ENCODE results near the gene ARFRP1.

ARFRP1 gene

DNA sequence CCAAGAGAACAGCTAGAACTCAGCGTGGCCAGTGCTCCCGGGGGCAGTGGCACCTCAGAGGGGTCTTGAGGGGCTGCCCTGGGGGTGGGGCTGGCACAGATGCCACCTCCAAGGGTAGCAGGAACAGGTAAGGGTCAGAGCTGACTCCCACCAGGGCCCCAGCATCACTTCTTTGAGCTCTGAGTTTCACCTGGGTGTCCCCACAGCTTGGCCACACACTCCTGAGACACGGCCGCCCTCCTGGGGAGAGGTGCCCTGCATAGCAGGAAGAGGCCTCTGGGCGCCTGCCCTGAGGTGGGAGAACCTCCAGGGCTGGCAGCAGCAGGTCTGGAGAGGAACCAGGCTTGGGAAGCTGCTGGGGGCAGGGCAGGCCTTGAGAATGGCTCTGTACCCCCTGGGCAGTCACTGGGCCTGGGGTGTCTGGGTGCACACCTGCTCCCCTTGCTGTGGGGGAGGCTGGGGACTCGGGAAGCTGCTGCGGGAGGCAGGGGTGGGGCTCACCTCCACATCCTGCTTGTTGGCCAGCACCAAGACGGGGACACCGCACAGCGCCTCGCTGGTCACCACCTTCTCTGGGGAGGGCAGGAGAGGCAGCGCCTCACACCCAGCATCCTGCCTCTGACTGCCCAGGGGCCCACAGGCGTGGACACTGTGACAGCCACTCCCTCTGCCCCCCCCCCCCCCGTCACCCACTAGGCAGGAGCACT is 6.3 kb downstream of the ARFRP1 start:
- DNase-seq, result no peak

- DNase-seq, result no peak
Measured at GRCh38 chr20:63701051-63701328, 6.8 kb downstream of the ARFRP1 start.

DNA sequence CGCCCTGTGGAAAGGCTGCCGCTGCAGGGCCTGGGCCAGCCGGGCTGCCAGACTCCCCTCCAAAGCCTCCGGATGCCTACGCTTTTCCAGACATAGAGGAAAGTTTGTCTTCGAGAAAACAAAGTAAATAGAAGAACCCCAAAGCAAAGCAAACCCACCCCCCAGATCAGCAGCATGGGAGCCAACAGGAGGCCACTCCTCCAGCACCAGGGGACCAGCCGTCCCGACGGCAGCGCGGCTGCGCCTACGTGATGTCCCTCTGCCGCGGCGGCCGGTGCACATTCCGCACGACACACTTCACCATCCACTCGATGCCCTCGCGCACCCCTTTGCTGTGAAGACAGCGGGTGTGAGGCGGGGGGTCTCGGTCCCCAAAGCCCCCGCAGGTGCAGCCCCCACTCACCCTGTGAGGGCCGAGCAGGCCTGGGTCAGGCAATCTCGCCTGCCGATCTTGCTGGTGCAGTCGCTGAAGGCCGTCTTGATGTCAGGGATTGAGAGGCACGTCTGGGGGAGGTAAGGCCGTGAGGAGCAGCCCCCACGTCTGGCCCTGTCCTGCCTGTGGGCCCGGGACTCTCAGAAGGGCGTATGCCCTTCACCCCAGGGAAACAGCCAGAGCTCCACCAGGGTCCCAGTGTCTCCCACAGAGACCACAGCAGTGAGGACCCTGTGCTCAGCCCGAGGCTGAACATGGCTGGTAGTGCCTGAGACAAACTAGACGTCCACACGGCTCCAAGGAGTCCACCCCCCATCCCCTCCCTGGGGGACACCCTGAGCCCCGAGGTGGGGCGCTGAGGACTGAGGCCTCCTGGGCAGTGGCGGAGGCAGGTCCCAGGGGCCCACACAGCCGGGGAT is 7.4 kb downstream of the ARFRP1 start:
- no peak for DNase-seq

- no peak for DNase-seq
Measured at GRCh38 chr20:63699466-63700198, 8.1 kb downstream of the ARFRP1 start.

DNA sequence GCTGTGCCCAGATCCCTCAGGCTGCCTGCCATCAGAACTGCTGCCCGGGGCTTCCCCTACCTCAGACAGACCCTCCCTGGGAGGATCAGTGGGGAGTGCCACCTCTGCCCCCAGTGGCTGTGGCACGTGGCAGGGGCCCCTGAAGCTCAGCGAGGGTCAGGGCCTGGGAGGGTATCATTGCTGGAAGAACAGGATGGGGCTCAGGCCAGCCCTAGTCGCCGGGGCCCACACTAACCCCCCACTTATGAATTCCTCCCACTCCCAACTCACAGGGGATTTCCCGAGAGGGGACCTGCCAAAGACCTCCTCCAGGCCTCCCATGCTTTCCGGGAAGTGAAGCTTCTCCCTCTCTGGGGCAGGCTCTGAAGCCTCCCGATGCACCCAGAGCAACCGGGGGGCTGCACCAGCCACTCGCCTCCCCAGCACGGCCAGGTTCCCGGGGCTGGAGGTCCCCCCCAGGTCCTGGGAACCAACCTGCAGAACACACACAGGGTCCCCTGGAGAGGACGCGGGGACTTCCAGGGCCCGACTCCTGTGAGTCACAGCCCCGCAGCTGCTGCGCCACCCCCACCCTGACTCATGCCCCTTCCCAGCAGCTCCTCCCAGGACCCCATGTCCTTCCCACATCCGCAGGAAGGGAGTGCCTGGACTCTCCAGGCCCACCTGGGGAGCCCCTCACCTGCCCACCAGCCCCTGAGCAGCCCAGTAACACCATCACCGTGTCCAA is 8.9 kb downstream of the ARFRP1 start:
- DNase-seq, result peak; percentile 89

- peak; percentile 52 for DNase-seq
Measured at GRCh38 chr20:63697868-63698545, 9.8 kb downstream of the ARFRP1 start.

GRCh38 chr20:63697357-63697867 is 10.4 kb downstream of the ARFRP1 start:
- peak; percentile 54 for DNase-seq

DNA sequence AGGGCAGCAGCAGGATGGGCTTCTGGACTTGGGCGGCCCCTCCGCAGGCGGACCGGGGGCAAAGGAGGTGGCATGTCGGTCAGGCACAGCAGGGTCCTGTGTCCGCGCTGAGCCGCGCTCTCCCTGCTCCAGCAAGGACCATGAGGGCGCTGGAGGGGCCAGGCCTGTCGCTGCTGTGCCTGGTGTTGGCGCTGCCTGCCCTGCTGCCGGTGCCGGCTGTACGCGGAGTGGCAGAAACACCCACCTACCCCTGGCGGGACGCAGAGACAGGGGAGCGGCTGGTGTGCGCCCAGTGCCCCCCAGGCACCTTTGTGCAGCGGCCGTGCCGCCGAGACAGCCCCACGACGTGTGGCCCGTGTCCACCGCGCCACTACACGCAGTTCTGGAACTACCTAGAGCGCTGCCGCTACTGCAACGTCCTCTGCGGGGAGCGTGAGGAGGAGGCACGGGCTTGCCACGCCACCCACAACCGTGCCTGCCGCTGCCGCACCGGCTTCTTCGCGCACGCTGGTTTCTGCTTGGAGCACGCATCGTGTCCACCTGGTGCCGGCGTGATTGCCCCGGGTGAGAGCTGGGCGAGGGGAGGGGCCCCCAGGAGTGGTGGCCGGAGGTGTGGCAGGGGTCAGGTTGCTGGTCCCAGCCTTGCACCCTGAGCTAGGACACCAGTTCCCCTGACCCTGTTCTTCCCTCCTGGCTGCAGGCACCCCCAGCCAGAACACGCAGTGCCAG is 11.0 kb downstream of the ARFRP1 start, which contains the start of gene TNFRSF6B:
Gene TNFRSF6B (plus strand): TSS at position 25 of the 729 bp plus-strand sequence. CDS start 116 bp downstream, at position 141.
- peak; percentile 55 for DNase-seq

DNA sequence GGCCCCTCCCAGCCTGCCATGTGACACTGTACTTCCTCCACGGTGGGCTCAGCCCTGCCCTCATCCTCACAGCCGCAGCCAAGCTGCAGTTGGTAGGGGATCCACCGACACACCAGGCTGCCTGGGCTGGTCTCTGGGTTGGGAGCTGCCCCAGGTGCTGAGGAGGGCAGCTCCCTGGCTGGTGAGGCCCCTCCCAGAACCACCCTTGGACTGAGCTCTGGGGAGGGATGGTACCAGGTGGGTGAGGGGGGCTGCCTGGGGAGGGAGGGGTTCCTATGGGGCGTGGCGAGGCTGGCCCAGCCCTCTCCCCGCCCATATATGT is 11.5 kb downstream of the ARFRP1 start:
- no peak for DNase-seq

DNA sequence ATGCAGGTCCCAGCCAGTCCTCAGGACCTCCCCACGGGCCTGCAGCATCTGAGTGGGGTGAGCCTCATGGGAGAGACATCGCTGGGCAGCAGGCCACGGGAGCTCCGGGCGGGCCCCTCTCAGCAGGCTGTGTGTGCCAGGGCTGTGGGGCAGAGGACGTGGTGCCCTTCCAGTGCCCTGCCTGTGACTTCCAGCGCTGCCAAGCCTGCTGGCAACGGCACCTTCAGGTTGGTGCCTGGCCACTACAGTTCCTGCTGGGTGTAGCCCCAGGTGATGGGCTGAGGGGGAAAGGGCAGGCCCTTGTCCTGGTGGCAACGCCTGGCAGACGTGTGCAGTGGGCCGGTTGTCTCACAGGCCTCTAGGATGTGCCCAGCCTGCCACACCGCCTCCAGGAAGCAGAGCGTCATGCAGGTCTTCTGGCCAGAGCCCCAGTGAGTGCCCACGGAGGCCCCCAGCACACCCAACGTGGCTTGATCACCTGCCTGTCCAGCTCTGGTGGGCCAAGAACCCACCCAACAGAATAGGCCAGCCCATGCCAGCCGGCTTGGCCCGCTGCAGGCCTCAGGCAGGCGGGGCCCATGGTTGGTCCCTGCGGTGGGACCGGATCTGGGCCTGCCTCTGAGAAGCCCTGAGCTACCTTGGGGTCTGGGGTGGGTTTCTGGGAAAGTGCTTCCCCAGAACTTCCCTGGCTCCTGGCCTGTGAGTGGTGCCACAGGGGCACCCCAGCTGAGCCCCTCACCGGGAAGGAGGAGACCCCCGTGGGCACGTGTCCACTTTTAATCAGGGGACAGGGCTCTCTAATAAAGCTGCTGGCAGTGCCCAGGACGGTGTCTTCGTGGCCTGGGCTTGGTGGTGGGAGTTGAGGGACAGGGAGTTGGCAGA is 12.1 kb downstream of the ARFRP1 start:
- DNase-seq, result no peak

GRCh38 chr20:63694584-63695423 is 13.0 kb downstream of the ARFRP1 start:
- DNase-seq, result no peak

DNA sequence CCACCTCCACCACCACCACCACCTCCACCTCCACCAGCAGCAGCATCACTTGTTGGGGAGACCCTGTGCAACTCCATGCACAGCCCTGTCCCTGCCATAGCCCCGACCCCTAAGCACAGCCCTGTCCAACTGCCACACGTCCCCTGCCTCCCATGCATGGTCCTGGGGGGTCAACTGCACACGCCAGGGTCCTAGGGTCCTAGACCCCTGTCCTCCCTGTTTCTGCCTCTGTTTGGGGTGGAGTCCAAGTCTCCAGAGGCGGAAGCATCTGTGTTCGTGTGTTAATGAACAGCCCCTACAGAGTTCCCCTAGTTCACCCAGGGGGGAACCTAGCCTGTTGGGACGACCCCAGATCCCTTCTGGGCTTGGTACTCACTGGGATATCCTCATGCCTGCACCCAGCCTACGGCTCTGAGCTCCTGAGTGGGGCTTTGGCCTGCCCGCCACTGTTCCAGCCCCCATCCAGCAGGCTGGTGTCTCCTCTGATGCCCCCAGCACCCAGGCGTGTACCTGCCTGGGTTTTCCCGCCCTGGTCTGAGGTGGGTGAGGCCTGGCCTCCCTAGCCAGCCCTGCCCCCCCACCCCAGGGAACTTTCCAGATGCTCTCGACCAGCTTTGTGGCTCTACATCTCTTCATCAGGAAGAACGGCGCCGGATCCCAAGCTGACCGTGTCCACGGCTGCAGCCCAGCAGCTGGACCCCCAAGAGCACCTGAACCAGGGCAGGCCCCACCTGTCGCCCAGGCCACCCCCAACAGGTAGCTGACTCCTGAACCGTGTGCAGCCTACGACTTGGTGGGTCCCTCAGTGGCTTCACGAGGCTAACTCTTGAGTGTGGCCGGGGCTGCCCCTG is 13.8 kb downstream of the ARFRP1 start:
- DNase-seq, result no peak

DNA sequence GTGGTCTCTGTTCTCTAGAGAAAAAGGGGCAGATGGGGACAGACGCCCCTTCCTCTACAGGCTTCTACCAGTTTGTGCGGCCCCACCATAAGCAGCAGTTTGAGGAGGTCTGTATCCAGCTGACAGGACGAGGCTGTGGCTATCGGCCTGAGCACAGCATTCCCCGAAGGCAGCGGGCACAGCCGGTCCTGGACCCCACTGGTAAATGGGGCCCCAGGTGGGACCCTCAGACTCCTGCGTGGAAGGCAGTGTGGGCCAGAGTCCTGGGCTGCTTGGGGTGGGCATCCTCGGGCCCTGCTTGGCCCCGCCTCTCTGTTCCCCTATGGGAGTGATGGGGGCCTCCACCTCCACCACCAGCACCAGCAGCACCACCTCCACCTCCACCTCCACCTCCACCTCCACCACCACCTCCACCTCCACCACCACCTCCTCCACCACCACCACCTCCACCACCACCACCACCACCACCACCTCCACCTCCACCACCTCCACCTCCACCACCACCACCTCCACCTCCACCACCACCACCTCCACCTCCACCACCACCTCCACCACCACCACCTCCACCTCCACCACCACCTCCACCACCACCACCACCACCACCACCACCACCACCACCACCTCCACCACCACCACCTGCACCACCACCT is 14.6 kb downstream of the ARFRP1 start:
- no peak for DNase-seq

- peak; percentile 47 for DNase-seq
Measured at GRCh38 chr20:63692436-63693082, 15.2 kb downstream of the ARFRP1 start.

DNA sequence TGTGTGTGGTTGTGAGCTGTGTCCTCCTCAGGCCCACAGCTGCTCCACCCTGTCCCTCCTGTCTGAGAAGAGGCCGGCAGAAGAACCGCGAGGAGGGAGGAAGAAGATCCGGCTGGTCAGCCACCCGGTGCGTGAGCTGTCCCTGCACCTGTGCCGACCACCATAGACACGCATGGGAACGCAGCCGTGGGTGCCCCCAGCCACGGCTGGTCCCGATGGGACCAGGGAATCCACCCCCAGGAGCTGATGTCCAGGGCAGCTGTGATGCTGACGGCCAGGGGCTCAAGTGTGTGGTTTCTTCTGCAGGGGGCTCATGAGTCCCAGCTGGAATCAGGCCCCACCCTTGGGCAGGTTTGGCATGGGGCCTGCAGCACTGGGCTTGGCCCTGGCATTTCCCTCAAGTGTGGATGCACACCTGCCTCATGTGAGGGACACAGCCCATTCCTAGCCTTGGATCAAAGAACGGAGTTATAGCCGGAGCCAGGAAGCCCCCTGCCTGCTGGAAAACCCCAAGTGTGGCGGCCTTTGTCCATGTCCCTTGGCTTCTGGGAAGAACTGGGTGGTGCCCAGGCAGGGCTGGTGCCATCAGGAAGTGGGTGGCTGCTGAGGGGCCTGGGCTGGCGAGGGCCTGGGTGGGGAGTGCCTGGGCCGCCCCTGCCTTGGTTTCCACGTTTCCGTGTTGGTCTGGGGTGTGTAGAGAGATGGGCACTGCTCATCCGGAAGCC is 15.9 kb downstream of the ARFRP1 start:
- DNase-seq, result no peak

DNA sequence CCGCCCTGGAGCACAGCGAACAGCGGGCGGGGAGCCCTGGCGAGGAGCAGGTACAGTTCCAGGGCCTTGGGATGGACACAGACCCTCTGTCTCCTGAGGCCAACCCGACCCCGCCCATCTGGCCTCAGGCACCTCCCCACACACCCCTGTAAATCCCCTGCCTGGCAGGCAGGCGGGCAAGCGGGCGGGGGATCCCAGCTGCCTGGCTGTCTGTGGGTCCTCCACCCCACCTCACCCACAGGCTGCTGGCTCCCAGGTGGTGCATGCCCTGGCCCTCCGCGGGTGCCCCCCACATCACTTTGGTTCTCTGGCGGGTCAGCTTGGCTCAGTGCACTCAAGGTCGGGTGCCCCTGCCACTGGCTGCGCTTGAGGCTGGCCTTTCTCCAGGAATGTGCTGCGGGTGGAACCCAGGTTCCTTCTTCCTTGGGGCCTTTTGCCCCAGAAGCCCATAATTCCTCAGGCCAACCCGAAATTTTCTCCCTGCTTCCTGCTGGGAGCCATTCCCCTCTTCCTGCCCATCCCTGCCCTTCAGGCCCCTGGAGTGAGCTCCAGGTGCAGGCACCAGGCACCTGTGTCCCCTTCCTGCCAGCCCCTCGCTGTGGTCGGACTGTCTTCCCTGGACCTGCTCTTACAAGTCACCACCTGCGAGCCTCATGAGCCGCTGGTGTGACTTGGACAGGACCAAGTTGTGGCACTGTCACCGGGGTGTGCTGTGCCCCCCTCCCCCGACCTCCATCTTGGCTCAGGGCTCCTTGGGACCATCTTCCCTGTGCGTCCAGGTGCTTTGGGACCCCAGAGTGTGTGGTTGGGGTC is 16.7 kb downstream of the ARFRP1 start:
- no peak for DNase-seq

All from DMS53 (cell line).